Epithelial cell of esophagus (primary cell): Measurements from ENCODE around the gene SLC25A15.

Experiments used
- DNase-seq: peaks from one replicate; pipeline ENCODE4 v3.0.0; 2010; ENCODE audit warnings: low read depth
- H3K4me3 ChIP-seq: 2 replicates; pipeline ENCODE4 v1.5.1; 2011; ENCODE audit warnings: mild to moderate bottlenecking, low read length, control low read depth
- CTCF ChIP-seq: IDR thresholded peaks from 2 replicates; pipeline ENCODE4 v1.5.1; 2011; ENCODE audit warnings: low read depth, mild to moderate bottlenecking, low read length, control low read depth, inconsistent platforms; ENCODE audit not compliant: insufficient read depth; ENCODE audit errors: missing control alignments

Gene SLC25A15

DNA sequence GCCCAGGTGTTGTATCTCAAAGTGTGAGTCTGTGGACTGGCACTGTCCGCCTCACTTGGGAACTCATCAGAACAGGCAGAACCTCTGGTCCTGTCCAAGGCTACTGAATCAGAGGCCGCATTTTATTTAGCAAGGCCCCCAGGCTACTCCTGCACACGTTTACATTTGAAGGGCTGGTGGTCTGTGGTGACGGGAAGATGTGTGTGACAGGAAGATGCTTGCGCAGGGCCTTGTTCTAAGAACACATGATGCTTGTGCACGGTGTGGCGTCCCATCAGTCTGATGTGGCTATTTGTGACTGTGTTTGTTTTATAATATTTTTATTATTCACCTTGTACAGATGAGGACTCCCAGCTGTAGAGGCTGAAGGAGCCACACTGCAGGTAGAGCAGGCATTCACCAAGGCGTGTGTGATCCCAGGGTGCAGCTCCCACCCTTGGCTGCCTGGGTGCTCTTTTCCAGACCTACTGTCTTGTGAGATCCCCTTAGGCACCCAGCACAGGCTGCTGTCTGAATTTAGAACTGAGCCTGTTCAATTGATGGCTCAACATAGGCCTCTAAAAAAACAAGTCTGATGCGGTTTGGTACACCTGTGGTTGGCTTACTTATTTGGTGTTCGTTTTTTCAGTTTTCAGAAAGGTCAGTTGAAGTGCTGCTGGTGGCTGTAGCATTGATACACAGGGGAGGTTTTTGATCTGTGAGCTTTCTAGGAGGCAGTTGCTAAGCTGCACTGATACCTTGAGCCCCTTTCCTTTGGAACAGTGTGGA is 3.1 kb downstream of the SLC25A15 start:
- no peak overlapping the region for H3K4me3 ChIP-seq
- TF ChIP-seq CTCF, result no peak
- DNase-seq, result no peak

DNA sequence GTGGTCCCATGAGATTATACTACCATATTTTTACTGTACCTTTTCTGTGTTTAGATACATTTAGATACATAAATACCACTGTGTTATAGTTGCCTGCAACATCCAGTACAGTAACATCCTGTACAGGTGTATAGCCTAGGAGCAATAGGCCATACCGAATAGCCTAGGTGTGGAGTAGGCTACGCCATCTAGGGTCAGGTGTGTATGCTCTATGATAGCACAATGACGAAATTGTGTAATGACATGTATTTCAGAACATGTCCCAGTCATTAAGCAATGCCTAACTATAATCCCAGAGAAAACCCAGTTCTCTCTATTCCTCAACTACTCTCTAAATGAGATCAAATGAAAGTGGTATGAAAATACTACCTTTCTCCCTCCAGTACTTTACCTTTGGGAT is 3.9 kb downstream of the SLC25A15 start:
- no peak for TF ChIP-seq CTCF
- H3K4me3 ChIP-seq, result no peak overlapping the region
- no peak for DNase-seq

DNA sequence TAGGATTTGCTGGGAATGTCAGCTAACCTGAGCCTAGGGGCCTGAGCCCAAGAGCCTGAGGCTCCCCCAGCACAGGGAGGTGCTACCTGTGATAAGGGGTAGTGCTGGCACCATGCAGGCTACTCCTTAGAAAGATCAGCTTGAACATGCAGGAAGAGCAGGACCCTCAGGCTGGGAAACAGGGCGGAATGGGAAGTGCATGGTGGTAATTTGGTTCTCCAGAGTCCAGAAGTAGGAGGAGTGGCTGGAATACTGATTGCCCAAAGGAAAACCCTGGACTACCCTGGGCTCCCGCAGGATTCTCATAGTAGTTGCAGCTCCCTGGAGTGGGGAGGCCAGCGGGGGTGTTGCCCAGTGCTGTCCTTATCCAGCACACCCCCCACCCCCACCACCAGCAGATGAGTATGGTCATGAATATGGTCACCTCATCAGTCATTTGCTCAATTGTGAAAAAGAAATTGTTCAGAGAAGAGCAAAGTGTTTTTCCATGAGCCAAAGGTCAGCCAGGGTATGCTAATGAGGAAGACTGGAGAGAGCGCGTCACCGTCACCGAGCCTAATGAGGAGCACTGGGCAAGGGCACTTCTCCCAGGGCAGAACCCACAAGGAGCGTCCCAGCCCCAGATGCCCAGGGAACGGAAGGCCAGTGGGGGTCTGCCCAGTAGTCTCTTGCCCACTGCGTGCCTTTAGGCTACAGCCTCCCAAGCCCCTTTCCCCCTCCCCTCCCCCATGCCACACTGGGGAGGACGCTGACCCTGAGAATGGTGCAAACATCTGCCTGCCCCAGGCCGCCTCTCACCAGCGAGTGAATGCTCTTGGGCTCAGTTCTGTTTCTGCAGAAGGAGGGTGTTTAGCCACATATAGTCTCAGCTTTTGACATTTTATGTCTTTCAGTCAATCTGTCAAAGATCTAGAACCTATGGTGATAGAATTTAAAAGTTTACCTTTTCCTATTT is 5.3 kb downstream of the SLC25A15 start:
- TF ChIP-seq CTCF, result no peak
- DNase-seq, result no peak
- H3K4me3 ChIP-seq, result no peak overlapping the region

GRCh38 chr13:40796649-40797048 is 7.2 kb downstream of the SLC25A15 start:
- DNase-seq, result no peak
- TF ChIP-seq CTCF, result no peak
- no peak overlapping the region for H3K4me3 ChIP-seq

DNA sequence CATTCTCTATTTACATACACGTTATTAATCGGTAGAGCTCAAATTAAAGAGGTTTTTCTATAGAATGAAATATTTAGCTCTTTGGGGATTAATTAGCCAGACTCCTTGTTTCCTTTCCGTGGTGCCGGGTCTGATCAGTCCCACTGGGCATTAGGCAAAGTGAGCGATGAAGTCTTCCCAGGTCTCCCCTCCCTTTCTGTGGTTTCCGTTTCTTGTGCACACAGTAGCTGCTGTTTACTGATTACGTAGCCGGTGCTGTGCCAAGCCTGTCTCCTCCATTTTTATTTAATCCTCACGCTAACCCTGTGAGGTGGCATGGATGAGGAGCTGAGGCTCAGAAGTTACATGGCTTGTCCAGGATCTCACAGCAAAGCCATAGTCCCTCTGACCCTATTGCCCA is 9.0 kb downstream of the SLC25A15 start:
- TF ChIP-seq CTCF, result no peak
- H3K4me3 ChIP-seq, result no peak overlapping the region
- DNase-seq, result no peak

- no peak for DNase-seq
- no peak for TF ChIP-seq CTCF
- no peak overlapping the region for H3K4me3 ChIP-seq
Observed at GRCh38 chr13:40799508-40799907, 10.1 kb downstream of the SLC25A15 start.
